ENCODE results near the gene KCNK7.

KCNK7 gene

GRCh38 chr11:65576867-65577755, 18.5 kb downstream of the KCNK7 start:
- no peaks in the 10 kb centered on the region for H3K79me2 ChIP-seq (ENCODE audit: insufficient read depth, low read length)

DNA sequence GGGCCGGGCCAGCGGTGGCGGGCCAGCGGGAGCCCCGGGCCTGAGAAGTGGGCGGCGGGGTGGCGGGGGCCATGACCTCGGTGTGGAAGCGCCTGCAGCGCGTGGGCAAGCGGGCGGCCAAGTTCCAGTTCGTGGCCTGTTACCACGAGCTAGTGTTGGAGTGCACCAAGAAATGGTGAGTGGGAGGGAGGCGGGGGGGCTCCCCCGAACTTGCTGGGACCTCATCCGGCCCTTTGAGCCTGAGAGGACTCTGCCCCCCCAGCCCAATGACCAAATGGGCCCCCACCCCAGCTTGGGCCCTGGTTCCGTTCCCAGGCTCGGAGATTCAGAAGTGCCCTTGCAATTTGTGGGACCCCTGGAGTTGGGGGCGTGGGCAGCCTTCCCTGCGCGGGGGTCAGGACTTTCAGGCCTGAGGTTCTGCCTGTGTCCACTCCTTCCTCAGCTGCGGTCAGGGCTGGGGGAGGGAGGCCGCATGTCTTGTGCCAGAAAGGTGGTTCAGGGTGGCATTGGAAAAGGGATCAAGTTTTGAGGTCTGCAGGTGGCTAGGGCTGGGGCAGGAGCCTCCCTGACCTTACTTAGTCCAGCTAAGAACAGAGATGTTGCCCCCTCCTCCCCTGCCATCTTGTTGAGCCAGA, 19.3 kb downstream of the KCNK7 start:
- H3K9me2 ChIP-seq (replicated peaks; ENCODE audit: insufficient read depth, low read length): no peaks in the 10 kb centered on the region
- peak overlapping the region; percentile 62 for H3K4me3 ChIP-seq (ENCODE audit: insufficient read depth, low read length, poor library complexity, severe bottlenecking)
- no peak overlapping the region for H3K27ac ChIP-seq (ENCODE audit: low read depth, low read length)
- H3K79me2 ChIP-seq (ENCODE audit: insufficient read depth, low read length): no peaks in the 10 kb centered on the region
- peak overlapping the region; percentile 48 for H3K4me2 ChIP-seq (ENCODE audit: low read depth, low read length, poor library complexity, severe bottlenecking)
- H3K27me3 ChIP-seq (ENCODE audit: low read length): no peaks in the 10 kb centered on the region
- peak overlapping the region; percentile 84 for H3K9ac ChIP-seq (ENCODE audit: low read length)
- H3K9me3 ChIP-seq (ENCODE audit: insufficient read depth, low read length): no peaks in the 10 kb centered on the region
- no peaks in the 10 kb centered on the region for H3K36me3 ChIP-seq (ENCODE audit: low read length)
- no peak overlapping the region for H2AFZ ChIP-seq (ENCODE audit: low read depth, low read length, severe bottlenecking)
- H3F3A ChIP-seq (ENCODE audit: insufficient read depth): peaks cover 11% of the 10 kb centered on the region
- TF ChIP-seq EZH2phosphoT487 (conservative IDR thresholded peaks at IDR 0.05; ENCODE audit: low read length): no peak
- TF ChIP-seq, protein P1, sequence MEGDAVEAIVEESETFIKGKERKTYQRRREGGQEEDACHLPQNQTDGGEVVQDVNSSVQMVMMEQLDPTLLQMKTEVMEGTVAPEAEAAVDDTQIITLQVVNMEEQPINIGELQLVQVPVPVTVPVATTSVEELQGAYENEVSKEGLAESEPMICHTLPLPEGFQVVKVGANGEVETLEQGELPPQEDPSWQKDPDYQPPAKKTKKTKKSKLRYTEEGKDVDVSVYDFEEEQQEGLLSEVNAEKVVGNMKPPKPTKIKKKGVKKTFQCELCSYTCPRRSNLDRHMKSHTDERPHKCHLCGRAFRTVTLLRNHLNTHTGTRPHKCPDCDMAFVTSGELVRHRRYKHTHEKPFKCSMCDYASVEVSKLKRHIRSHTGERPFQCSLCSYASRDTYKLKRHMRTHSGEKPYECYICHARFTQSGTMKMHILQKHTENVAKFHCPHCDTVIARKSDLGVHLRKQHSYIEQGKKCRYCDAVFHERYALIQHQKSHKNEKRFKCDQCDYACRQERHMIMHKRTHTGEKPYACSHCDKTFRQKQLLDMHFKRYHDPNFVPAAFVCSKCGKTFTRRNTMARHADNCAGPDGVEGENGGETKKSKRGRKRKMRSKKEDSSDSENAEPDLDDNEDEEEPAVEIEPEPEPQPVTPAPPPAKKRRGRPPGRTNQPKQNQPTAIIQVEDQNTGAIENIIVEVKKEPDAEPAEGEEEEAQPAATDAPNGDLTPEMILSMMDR (IDR thresholded peaks at IDR 0.05; ENCODE audit: insufficient read depth, low read length, poor library complexity, severe bottlenecking): no peak
- no peaks in the 10 kb centered on the region for H4K20me1 ChIP-seq (ENCODE audit: low read depth, low read length)

More at GRCh38 chr11:65576867-65577755, 18.5 kb downstream of the KCNK7 start:
- no peaks in the 10 kb centered on the region for H3K36me3 ChIP-seq (ENCODE audit: low read length)
- no peak overlapping the region for H3K27ac ChIP-seq (ENCODE audit: low read depth, low read length)
- H3K4me3 ChIP-seq (ENCODE audit: insufficient read depth, low read length, poor library complexity, severe bottlenecking): no peak overlapping the region
- no peak for TF ChIP-seq EZH2phosphoT487 (conservative IDR thresholded peaks at IDR 0.05; ENCODE audit: low read length)
- TF ChIP-seq, protein P1 (IDR thresholded peaks at IDR 0.05; ENCODE audit: insufficient read depth, low read length, poor library complexity, severe bottlenecking): no peak
- H3K4me2 ChIP-seq (ENCODE audit: low read depth, low read length, poor library complexity, severe bottlenecking): peak overlapping the region; percentile 48
- H4K20me1 ChIP-seq (ENCODE audit: low read depth, low read length): no peaks in the 10 kb centered on the region
- peaks cover 11% of the 10 kb centered on the region for H3F3A ChIP-seq (ENCODE audit: insufficient read depth)
- peak overlapping the region; percentile 84; the same call in 1 of the 2 replicates for H3K9ac ChIP-seq (ENCODE audit: low read length)
- H3K27me3 ChIP-seq (ENCODE audit: low read length): no peaks in the 10 kb centered on the region
- H2AFZ ChIP-seq (ENCODE audit: low read depth, low read length, severe bottlenecking): no peak overlapping the region
- H3K9me2 ChIP-seq (replicated peaks; ENCODE audit: insufficient read depth, low read length): no peaks in the 10 kb centered on the region
- H3K9me3 ChIP-seq (ENCODE audit: insufficient read depth, low read length): no peaks in the 10 kb centered on the region

GRCh38 chr11:65575568-65576231, 19.9 kb downstream of the KCNK7 start, which contains the start of gene EHBP1L1:
Gene EHBP1L1, plus strand, starts transcription at chr11:65576053. Its CDS starts 250 bp downstream, at chr11:65576303.
- H3K36me3 ChIP-seq (ENCODE audit: low read length): no peaks in the 10 kb centered on the region
- H4K20me1 ChIP-seq (ENCODE audit: low read depth, low read length): no peaks in the 10 kb centered on the region
- H3K4me3 ChIP-seq (ENCODE audit: insufficient read depth, low read length, poor library complexity, severe bottlenecking): peak within 1 kb of the TSS; percentile 62
- H3F3A ChIP-seq (ENCODE audit: insufficient read depth): peaks cover 11% of the 10 kb centered on the region
- H3K27ac ChIP-seq (ENCODE audit: low read depth, low read length): peak within 1 kb of the TSS; percentile 74
- H3K9me2 ChIP-seq (replicated peaks; ENCODE audit: insufficient read depth, low read length): no peaks in the 10 kb centered on the region
- no peaks in the 10 kb centered on the region for H3K27me3 ChIP-seq (ENCODE audit: low read length)
- no peaks in the 10 kb centered on the region for H3K9me3 ChIP-seq (ENCODE audit: insufficient read depth, low read length)
- peak within 1 kb of the TSS; percentile 31 for H2AFZ ChIP-seq (ENCODE audit: low read depth, low read length, severe bottlenecking)
- no peak for TF ChIP-seq EZH2phosphoT487 (conservative IDR thresholded peaks at IDR 0.05; ENCODE audit: low read length)
- TF ChIP-seq, protein P1 (IDR thresholded peaks at IDR 0.05; ENCODE audit: insufficient read depth, low read length, poor library complexity, severe bottlenecking): no peak
- peak within 1 kb of the TSS; percentile 73 for H3K4me2 ChIP-seq (ENCODE audit: low read depth, low read length, poor library complexity, severe bottlenecking)
- peaks cover 3% of the 10 kb centered on the region; the same call in 1 of the 2 replicates for H3K79me2 ChIP-seq (ENCODE audit: insufficient read depth, low read length)
- peak within 1 kb of the TSS; percentile 84 for H3K9ac ChIP-seq (ENCODE audit: low read length)
